T-helper 2 cell treated with Interferon-gamma antibody and Interleukin-4, amounts not matched to agents 100 ng/mL and 5 ng/mL, for 36 hours (primary cell): ENCODE results near the gene ZFYVE21. TPM values are rescaled to one million over a fixed set of nuclear protein-coding genes. Genes with fewer than 3 reads are reported as not detected.

Experiments
- intact Hi-C: fragments of 100-400 bp; cut with micrococcal nuclease; formaldehyde crosslinking; loops from one replicate; pipeline ENCODE4 v1.15.1; 2023
- total RNA-seq: library from RNA; stranded (reverse); gene quantifications from 2 replicates; pipeline ENCODE4 v1.2.3, GENCODE V29; 2022

ZFYVE21 gene
- total RNA-seq, 1 donor from 2014 or later, result 16.4 TPM

- intact Hi-C loops, result no loop called here
Observed at GRCh38 chr14:103735815-103736545, 20.4 kb downstream of the ZFYVE21 start.

GRCh38 chr14:103736546-103737431, 21.2 kb downstream of the ZFYVE21 start:
- intact Hi-C loops, result no loop called here

GRCh38 chr14:103737432-103738045, 21.9 kb downstream of the ZFYVE21 start:
- intact Hi-C loops, result no loop called here

GRCh38 chr14:103738166-103738565, 22.6 kb downstream of the ZFYVE21 start:
- intact Hi-C loops, result no loop called here

- intact Hi-C loops, result no loop called here
Observed at GRCh38 chr14:103738701-103739451, 23.3 kb downstream of the ZFYVE21 start.

- intact Hi-C loops, result no loop called here
Observed at GRCh38 chr14:103739466-103739792, 23.8 kb downstream of the ZFYVE21 start.

GRCh38 chr14:103739793-103740501, 24.3 kb downstream of the ZFYVE21 start:
- intact Hi-C loops, result no loop called here

- intact Hi-C loops, result no loop called here
Observed at GRCh38 chr14:103740991-103741689, 25.5 kb downstream of the ZFYVE21 start.

GRCh38 chr14:103741876-103742275, 26.3 kb downstream of the ZFYVE21 start:
- intact Hi-C loops, result no loop called here

- intact Hi-C loops, result no loop called here
Observed at GRCh38 chr14:103742499-103743255, 27.1 kb downstream of the ZFYVE21 start.

GRCh38 chr14:103743691-103744090, 28.1 kb downstream of the ZFYVE21 start:
- intact Hi-C loops, result no loop called here

GRCh38 chr14:103744621-103745395, 29.2 kb downstream of the ZFYVE21 start:
- intact Hi-C loops, result no loop called here

- intact Hi-C loops, result no loop called here
Observed at GRCh38 chr14:103745424-103745823, 29.8 kb downstream of the ZFYVE21 start.

- intact Hi-C loops, result no loop called here
Observed at GRCh38 chr14:103746701-103747100, 31.1 kb downstream of the ZFYVE21 start.

- intact Hi-C loops, result loop anchor here (1.0 kb wide), 1 partner anchor 33 kb away; the partner anchor contains the start of genes XRCC3 and ZFYVE21
Observed at GRCh38 chr14:103748534-103748857, 32.9 kb downstream of the ZFYVE21 start.

- intact Hi-C loops, result no loop called here
Observed at GRCh38 chr14:103749452-103749851, 33.8 kb downstream of the ZFYVE21 start.

- intact Hi-C loops, result no loop called here
Observed at GRCh38 chr14:103749860-103750259, 34.2 kb downstream of the ZFYVE21 start.

GRCh38 chr14:103753774-103754173, 38.2 kb downstream of the ZFYVE21 start:
- intact Hi-C loops, result no loop called here

GRCh38 chr14:103755060-103755459, 39.5 kb downstream of the ZFYVE21 start:
- intact Hi-C loops, result no loop called here
